HepG2 (cell line): ENCODE data around the gene EGLN1. TPM values are rescaled to one million over a fixed set of nuclear protein-coding genes. Genes with fewer than 3 reads are reported as not detected.

Experiments used
- DPF2 ChIP-seq: sonication (generic); formaldehyde crosslinking; IDR thresholded peaks from 2 replicates; pipeline ENCODE4 v1.4.0; 2020; ENCODE audit warnings: mild to moderate bottlenecking, low read depth, missing genetic modification reagents, borderline replicate concordance
- FOXO1 ChIP-seq: sonication (generic); formaldehyde crosslinking; IDR thresholded peaks from 2 replicates; pipeline ENCODE4 v1.4.0; 2020; ENCODE audit warnings: missing genetic modification reagents
- HCFC1 ChIP-seq: fragments of 150-350 bp; IDR thresholded peaks from 2 replicates; pipeline ENCODE4 v1.6.1; 2014; ENCODE audit warnings: low read depth, low read length
- KDM2A ChIP-seq: sonication (generic); formaldehyde crosslinking; IDR thresholded peaks from 2 replicates; pipeline ENCODE4 v1.4.0; 2020; ENCODE audit warnings: low read depth, missing genetic modification reagents, borderline replicate concordance
- MBD4 ChIP-seq: IDR thresholded peaks from 2 replicates; pipeline ENCODE4 v1.6.1; 2012; ENCODE audit warnings: low read length, inconsistent platforms, borderline replicate concordance
- PRPF4 ChIP-seq: fragments of 200-400 bp; formaldehyde crosslinking; IDR thresholded peaks from 2 replicates; pipeline ENCODE4 v1.6.1; 2016; ENCODE audit warnings: low read length, low read depth; ENCODE audit not compliant: poor library complexity, severe bottlenecking
- REST ChIP-seq, 2 experiments: IDR thresholded peaks; 2 replicates each; pipeline ENCODE4 v1.6.1; 2011 to 2012; ENCODE audit warnings: low read length in 2 of 2, borderline replicate concordance in 1 of 2, low read depth in 1 of 2, mild to moderate bottlenecking in 1 of 2, moderate library complexity in 1 of 2
- SMYD3 ChIP-seq: sonication (generic); formaldehyde crosslinking; IDR thresholded peaks from 2 replicates; pipeline ENCODE4 v1.8.1; 2023; ENCODE audit warnings: mild to moderate bottlenecking, missing genetic modification reagents
- TFE3 ChIP-seq: IDR thresholded peaks from 2 replicates; pipeline ENCODE4 v1.6.1; 2016
- ZBTB3 ChIP-seq: sonication (generic); formaldehyde crosslinking; IDR thresholded peaks from 2 replicates; pipeline ENCODE4 v1.4.0; 2020; ENCODE audit warnings: low read depth, mild to moderate bottlenecking, moderate library complexity, missing genetic modification reagents, borderline replicate concordance
- ZNF430 ChIP-seq: sonication (generic); formaldehyde crosslinking; IDR thresholded peaks from 2 replicates; pipeline ENCODE4 v1.9.0; 2021; ENCODE audit warnings: mild to moderate bottlenecking, missing genetic modification reagents
- ZNF563 ChIP-seq: sonication (generic); formaldehyde crosslinking; IDR thresholded peaks from 2 replicates; pipeline ENCODE4 v1.8.0; 2022; ENCODE audit warnings: mild to moderate bottlenecking, moderate library complexity, missing genetic modification reagents
- ZNF614 ChIP-seq: IDR thresholded peaks from 2 replicates; pipeline ENCODE4 v1.6.1; 2018; ENCODE audit warnings: missing biosample characterization, missing genetic modification reagents, inconsistent platforms, borderline replicate concordance
- ZNF782 ChIP-seq: sonication (generic); formaldehyde crosslinking; IDR thresholded peaks from 2 replicates; pipeline ENCODE4 v1.4.0; 2020; ENCODE audit warnings: missing genetic modification reagents, mild to moderate bottlenecking, borderline replicate concordance
- polyA plus RNA-seq, 8 experiments: library from polyadenylated mRNA; depleted of rRNA in 3 of 8; stranded (reverse) in 7 of 8; unstranded in 1 of 8; fragments of >200 nt; fragmentation: Illumina TruSeq in 4 of 8; extraction: Trizol in 4 of 8; gene quantifications; 2 replicates each; pipeline versions ENCODE4 v1.2.1 to v1.2.3, GENCODE V29; 2011 to 2016; ENCODE audit warnings: low read depth in 4 of 8, missing spikeins in 1 of 8, mixed read lengths in 1 of 8; ENCODE audit not compliant: insufficient read depth in 1 of 8
- total RNA-seq, 5 experiments: library from RNA; depleted of rRNA; stranded (reverse); fragments of >200 nt; fragmentation: Illumina TruSeq; extraction: Trizol; gene quantifications; 2 replicates each; pipeline ENCODE4 v1.2.3, GENCODE V29; 2016; ENCODE audit warnings: low read depth in 1 of 5
- TF ChIP-seq, protein P1 (sequence below): sonication (generic); formaldehyde crosslinking; IDR thresholded peaks from 2 replicates; pipeline ENCODE4 v1.5.0; 2020; ENCODE audit warnings: mild to moderate bottlenecking, missing genetic modification reagents
- TF ChIP-seq, protein P2 (sequence below): sonication (generic); formaldehyde crosslinking; IDR thresholded peaks from 2 replicates; pipeline ENCODE4 v1.5.1; 2020; ENCODE audit warnings: mild to moderate bottlenecking, missing genetic modification reagents, moderate library complexity

EGLN1 gene
- total and polyA plus RNA-seq, 2 of the 13 experiments (the other 11 are each of a cell fraction or from before 2014, with no cell fraction given): 34.4 to 44.1 TPM

DNA sequence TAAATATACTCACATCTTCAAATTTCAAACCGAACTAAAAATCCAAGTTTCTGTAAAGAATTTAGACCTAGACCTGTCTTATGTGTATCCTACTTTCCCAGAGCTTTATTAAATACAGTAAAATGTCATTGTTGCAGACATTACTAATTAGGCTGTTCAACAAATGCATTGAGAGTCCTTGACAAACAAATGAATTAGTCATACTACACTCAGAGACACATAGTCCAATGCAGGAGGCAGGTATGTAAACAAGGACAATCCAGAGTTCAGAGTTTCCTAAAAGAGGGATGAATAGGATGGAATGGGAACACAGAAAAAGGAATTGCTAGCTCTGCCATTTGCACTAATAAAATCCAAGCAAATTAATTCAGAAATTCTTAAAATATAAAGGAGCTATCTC is 1.6 kb upstream of the EGLN1 start (continued):
- TF ChIP-seq, protein P1, sequence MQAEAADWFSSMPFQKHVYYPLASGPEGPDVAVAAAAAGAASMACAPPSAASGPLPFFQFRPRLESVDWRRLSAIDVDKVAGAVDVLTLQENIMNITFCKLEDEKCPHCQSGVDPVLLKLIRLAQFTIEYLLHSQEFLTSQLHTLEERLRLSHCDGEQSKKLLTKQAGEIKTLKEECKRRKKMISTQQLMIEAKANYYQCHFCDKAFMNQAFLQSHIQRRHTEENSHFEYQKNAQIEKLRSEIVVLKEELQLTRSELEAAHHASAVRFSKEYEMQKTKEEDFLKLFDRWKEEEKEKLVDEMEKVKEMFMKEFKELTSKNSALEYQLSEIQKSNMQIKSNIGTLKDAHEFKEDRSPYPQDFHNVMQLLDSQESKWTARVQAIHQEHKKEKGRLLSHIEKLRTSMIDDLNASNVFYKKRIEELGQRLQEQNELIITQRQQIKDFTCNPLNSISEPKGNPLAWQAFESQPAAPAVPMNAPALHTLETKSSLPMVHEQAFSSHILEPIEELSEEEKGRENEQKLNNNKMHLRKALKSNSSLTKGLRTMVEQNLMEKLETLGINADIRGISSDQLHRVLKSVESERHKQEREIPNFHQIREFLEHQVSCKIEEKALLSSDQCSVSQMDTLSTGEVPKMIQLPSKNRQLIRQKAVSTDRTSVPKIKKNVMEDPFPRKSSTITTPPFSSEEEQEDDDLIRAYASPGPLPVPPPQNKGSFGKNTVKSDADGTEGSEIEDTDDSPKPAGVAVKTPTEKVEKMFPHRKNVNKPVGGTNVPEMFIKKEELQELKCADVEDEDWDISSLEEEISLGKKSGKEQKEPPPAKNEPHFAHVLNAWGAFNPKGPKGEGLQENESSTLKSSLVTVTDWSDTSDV: no peak
- TF ChIP-seq ZNF782 (CRISPR knock-in tag) (no peak), ZBTB3 (CRISPR knock-in tag) (no peak), ZNF614 (CRISPR knock-in tag) (no peak), MBD4 (no peak), FOXO1 (CRISPR knock-in tag) (peak; percentile 81), ZNF430 (no peak), DPF2 (peak; percentile 92), TFE3 (CRISPR knock-in tag) (no peak), HCFC1 (no peak), PRPF4 (no peak), ZNF563 (CRISPR knock-in tag) (no peak), SMYD3 (CRISPR knock-in tag) (0 out of 2 replicates have a peak, but pooled peaks have one; percentile 57), KDM2A (no peak), REST (IDR thresholded peaks at IDR 0.05; ENCODE audit: borderline replicate concordance in 1 of 2, low read depth in 1 of 2, low read length in 2 of 2) (peak in 1 of 2 experiments; percentile 68; a peak in 2 of 4 replicates)
- TF ChIP-seq, protein P2, sequence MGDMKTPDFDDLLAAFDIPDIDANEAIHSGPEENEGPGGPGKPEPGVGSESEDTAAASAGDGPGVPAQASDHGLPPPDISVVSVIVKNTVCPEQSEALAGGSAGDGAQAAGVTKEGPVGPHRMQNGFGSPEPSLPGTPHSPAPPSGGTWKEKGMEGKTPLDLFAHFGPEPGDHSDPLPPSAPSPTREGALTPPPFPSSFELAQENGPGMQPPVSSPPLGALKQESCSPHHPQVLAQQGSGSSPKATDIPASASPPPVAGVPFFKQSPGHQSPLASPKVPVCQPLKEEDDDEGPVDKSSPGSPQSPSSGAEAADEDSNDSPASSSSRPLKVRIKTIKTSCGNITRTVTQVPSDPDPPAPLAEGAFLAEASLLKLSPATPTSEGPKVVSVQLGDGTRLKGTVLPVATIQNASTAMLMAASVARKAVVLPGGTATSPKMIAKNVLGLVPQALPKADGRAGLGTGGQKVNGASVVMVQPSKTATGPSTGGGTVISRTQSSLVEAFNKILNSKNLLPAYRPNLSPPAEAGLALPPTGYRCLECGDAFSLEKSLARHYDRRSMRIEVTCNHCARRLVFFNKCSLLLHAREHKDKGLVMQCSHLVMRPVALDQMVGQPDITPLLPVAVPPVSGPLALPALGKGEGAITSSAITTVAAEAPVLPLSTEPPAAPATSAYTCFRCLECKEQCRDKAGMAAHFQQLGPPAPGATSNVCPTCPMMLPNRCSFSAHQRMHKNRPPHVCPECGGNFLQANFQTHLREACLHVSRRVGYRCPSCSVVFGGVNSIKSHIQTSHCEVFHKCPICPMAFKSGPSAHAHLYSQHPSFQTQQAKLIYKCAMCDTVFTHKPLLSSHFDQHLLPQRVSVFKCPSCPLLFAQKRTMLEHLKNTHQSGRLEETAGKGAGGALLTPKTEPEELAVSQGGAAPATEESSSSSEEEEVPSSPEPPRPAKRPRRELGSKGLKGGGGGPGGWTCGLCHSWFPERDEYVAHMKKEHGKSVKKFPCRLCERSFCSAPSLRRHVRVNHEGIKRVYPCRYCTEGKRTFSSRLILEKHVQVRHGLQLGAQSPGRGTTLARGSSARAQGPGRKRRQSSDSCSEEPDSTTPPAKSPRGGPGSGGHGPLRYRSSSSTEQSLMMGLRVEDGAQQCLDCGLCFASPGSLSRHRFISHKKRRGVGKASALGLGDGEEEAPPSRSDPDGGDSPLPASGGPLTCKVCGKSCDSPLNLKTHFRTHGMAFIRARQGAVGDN (CRISPR knock-in tag): no peak
